Measurements from ENCODE around the gene RPN1.

GRCh38 chr3:128667641-128668040 is 17.0 kb upstream of the RPN1 start:
- TF ChIP-seq POLR2A (IDR thresholded peaks at IDR 0.05; ENCODE audit: low read length) (no peak), GATA1 (IDR thresholded peaks at IDR 0.05; ENCODE audit: low read depth, low read length) (no peak)
